Measurements from ENCODE around the gene MPC1.
A peak's percentile ranks its signal among the peaks of the same experiment; 100 is the strongest.

Gene MPC1

DNA sequence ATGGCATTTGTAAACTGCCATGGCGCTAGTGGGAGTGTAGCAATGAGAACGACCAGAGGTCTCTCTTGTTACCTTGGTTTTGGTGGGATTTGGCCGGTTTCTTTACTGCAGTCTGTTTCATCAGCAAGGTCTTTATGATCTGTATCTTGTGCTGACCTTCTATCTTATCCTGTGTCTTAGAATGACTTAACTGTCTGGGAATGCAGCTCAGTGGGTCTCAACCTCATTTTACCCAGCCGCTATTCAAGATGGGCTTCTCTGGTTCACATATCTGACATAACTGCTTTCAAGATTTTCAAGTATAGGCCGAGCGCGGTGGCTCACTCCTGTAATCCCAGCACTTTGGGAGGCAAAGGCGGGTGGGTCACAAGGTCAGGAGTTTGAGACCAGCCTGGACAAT, 38.5 kb downstream of the MPC1 start:
- DNase-seq (ENCODE audit: low spot score), result no peak

DNA sequence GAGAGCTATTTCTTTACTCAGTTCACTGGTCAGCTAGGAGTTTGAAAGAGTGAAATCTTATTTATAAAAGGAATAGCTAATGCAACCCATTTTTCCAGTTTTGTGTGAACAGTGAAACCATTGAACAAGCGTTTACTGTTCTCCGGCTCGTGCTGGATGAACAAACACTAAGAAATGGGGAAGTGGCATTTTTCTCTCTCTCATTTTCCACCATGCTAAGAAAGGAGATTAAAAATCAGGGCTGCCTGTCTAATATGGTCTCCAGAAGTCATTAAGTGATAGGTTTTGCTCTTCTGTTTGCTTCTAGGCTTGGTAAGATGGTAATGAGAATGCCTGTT, 39.6 kb downstream of the MPC1 start:
- no peak for DNase-seq (ENCODE audit: low spot score)

DNA sequence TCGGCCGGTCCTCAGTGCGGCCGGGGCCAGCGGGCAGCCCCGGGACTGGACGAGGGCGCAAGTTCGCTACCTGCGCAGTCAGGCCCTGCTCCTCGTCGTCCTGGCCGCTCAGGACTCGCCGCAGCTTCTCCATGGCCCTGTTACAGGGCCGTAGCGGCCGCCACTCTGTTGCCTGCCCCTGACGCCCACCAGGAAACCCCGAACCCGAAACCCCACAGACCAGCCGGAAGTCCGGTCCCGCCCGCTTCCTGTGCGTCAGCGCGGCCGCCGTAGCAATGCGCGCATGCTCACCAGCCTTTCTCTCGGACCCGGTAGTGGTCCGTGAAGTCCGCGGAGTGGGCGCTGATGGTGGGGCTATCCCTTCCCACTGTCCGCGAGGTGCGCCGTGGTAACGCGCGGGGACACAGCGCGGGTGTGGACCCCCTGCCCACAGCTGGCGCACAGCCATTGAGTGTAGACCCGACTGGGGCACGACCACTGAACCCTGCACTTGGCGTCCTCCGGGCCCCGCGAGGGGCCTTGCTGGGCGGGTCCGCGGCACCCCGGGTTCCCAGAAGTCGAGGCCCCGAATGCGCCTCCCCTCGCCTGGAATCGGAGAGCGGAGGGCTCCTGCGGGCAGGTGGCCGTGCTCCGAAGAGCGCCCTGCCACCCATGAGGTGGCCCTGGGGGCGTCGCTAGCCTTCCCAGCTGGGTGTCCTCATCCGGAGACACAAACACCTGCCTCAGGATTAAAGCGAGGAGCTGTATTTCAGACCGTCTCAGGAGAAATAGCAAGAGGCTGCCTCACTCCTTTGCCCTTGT, 40.2 kb downstream of the MPC1 start, which contains the start of gene SFT2D1:
SFT2D1 (minus strand) TSS at position 197 of the 801 bp plus-strand sequence; CDS start at position 133, 64 bp downstream.
- peak; percentile 93 for DNase-seq (ENCODE audit: low spot score)

DNA sequence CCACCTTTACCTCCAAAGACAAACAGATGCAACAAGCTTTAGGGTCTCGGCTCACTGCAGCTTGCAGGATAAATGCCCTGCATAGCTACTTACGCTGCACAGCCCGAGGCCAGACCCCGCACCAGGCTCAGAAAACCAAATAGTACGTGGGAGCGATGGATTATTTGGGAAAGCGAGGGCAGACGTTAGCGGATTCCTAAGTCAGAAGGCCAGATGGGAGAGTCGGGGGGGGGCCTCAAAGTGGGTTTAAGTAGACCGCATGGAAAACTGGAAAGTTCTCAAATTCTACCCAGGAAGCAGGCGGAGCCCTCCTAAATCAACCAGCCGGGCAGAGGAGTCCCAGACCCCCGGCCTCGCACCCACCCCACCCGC, 40.8 kb downstream of the MPC1 start:
- no peak for DNase-seq (ENCODE audit: low spot score)

DNA sequence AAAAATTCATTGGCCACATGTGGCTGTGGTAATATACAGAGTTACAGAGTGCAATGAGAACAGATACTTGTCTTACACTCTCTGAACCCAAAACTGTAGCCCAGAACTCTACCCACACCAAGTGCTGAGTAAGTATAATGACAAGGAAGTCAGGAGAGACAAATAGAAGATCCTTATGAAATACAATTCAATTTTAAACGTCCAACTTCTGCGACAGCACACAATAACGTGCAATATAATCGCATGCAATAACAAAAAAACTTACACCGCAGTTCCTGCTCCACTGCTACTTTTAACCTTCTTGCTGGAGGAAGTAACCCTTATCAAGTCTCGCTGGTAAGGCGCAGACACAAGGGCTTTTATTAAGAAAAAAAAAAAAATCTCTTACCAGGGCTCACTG, 41.3 kb downstream of the MPC1 start:
- no peak for DNase-seq (ENCODE audit: low spot score)

DNA sequence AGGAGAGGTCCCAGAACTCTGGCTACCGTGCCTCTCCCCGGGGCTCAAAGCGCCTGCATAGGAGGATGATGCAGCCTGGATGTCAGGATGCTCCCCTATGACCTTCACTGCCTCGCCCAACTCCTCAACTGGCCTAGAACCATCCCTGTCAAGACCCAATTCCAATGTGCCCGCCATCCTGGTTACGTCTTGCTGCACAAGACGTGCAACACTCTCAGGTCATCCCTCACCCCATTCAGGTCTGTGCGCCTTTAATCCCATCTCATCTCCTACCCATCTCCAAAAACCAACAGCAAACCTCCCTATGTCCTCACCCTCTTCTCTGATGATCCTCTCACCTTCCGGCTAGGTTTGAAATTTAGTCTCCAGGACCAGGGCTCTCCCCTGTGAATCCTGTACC, 43.9 kb downstream of the MPC1 start:
- no peak for DNase-seq (ENCODE audit: low spot score)

DNA sequence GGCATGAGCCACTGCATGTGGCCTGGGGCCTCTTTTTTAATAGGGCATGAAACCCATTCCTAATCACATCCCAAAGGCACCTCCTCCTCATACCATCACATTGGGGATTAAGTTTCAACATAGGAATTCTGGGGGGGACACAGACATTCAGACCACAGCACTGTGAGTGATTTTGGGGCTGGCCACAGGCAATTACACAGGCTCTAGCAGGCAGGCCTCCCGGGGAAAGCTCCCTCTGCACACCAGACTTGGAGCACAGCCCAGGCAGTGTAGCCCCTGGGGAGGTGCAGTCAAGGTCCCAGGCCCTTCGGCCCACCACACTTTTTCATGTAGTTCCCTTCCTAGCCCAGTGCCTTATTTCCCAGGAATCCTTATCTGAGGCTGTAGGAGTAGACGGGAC, 45.9 kb downstream of the MPC1 start:
- no peak for DNase-seq (ENCODE audit: low spot score)

DNA sequence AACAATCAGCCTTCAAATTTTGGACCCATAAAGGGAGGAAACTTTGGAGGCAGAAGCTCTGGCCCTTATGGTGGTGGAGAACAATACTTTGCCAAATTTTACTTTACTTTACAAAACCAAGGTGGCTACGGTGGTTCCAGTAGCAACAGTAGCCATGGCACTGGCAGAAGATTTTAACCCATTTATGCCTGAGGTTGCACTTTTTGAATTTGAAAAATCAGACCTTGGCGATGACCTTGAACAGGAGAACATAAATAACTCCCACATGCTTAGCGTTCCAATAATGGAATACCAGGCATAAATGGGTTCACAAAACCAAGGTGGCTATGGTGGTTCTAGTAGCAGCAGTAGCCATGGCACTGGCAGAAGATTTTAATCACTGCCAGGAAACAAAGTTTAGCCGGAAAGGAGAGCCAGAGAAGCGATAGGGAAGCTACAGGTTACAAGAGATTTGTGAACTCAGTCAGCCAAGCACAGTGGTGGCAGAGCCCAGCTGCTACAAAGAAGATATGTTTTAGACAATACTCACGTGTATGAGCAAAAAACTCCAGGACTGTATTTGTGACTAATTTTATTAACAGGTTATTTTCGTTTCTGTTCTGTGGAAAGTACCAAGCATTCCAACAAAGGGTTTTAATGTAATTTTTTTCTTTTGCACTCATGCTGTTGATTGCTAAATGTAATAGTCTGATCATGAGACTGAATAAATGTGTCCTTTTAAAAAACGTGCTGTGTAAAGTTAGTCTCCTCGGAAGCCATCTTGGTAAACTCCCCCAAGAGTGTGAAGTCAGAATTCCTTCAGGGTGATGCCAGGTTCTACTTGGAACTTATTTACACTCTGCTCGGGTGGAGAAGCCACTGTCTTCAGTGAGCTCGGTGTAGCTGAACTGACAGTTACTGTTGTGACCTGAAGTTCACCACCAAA, 47.1 kb downstream of the MPC1 start:
- no peak for DNase-seq (ENCODE audit: low spot score)

DNA sequence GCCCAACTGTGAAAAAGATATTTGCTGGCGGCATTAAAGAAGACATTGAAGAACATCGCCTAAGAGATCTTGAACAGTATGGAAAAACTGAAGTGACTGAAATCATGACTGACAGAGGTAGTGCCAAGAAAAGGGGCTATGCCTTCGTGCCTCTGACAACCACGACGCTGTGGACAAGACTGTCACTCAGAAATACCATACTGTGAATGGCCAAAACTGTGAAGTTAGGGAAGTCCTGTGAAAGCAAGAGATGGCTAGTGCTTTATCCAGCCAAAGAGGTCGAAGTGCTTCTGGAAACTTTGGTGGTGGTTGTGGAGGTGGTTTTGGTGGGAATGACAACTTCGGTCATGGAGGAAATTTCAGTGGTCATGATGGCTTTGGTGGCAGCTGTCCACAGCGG, 47.9 kb downstream of the MPC1 start:
- DNase-seq (ENCODE audit: low spot score), result no peak

DNA sequence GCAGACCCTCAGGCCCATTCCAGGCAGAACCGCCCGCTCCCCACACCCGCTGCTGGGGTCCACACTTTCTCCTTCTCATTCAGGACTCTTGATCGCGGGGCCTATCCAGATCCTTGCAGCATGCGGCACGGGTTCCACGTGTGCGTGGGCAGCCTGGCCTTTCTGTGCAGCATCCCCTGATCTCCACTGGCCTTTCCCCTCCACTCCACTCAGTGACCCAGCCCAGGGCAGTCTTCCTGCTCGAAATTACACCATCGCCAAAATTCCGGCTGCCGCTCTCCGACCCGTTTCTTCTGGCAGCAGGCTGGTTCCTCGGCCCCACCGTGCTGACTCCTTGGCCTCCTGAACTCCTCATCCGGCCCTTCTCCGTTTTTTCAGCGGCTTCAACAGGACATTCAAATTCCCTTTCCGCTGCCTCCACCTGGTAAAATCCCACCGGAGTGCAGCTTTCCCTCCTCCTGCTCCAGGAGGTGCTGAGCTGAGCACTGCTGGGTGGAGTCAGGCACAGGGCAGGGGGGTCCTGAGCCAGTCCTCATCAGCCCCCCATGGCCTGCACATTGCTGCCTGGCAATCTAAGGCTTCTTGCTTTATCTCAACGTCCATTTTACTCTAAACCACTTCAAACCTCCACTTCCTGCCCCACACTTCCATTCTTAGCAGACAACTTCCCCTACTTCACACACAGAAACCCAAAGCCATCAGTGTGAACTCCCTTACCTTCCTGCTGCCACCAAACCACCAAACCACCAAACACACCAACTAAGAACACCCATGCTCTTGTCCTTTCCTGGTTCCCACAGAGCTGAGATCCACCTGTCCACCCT, 49.4 kb downstream of the MPC1 start:
- DNase-seq (ENCODE audit: low spot score), result no peak

DNA sequence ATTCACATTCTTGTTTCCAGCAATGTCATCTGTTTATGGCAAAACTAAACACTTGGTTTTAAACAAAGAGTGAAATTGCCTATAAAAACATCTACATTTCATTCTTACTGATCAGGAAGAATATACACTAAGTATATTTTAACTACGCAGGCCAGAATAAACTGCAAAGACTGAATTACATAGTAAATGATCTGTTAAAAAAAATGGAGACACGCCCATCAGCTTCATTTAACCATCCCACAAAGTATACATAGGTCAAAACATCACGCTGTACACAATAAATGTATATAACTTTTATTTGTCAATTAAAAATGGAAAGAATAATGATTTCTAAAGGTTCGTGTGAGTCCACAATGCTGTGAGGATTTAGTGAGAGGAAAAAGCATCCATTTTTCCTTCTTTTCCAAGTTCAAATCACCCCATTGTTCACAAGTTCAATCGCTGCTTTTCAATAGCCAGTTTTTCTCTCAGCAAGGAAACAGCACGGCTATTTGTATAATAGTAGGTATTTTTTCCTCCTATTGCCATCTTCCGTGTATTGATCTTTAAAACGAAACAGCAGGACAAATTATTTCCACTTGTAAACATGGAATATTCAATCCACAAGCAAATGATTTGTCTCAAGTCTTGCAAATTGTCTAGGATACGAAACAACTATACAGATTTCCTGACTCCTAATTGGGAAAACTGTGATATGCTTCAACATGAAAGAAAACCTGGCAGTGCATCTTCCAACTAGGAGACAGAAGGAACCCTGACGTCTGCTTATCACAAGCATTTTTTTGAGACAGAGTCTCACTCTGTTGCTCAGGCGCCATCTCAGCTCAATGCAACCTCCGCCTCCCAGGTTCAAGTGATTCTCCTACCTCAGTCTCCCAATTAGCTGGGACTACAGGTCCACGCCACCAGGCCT, 51.0 kb downstream of the MPC1 start:
- DNase-seq (ENCODE audit: low spot score), result no peak

DNA sequence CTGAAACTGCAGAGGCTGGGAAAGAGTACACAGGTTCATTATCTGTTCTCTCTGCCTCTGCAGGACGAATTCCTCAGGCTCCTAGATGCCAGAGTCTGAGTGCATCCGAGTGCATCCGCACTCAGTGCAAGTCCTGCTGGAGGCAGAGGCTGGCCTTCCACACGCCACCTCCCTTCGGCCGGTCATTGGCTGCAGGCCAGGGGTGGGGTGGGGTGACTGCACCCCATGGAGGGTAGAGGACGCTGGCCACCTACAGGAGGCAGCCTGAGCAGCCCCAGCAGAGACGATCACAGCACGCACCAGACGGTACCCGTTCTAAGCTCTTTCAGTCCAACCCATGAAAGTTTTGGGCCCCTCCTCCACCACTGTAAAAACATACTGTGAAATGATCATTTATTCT, 52.1 kb downstream of the MPC1 start:
- peak; percentile 85 for DNase-seq (ENCODE audit: low spot score)

DNA sequence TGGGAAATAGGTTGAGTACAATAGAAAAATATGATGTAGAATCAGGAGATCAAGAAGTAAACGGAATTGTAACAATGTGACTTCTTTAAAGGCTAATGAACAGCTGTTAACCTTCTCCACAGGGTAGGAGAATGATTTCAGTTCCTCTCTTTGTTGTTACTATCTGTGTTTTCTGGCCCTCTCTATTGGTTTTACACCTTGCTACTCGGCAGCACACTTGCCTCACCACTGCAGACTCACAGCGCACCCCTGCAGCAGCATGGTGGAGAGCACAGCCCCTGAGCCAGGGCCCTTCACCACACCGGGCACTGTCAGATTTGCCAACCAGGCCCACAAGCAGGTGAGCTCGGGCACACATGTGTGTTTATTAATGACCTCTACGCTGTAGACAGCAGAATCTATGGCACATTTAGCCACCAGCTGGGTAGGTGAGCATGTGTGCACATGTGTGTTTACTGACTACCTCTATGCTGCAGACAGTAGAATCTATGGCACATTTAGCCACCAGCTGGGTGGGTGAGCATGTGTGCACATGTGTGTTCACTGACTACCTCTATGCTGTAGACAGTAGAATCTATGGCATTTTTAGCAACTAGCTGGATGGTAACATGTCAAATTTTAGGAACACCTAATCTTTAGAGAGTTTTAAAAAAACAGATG, 57.2 kb downstream of the MPC1 start:
- no peak for DNase-seq (ENCODE audit: low spot score)

DNA sequence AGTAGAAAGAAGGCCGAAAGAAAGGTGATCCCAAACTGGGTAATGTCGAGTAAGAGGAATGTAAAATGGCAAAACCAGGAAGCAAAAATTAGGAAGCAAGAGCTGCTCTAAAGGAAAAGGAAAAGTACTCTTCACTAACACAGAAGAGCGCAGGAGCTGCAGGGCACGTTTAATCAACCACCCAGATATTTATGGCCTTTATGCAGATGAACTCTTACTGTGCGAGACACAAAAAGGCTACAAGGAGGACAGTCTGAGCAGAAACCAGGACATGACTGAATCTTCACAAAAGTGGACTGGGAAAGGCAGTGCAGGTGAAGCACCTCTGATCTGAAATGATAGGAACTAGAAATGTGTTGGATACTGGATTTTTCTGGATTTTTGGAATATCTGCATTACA, 59.3 kb downstream of the MPC1 start:
- no peak for DNase-seq (ENCODE audit: low spot score)

DNA sequence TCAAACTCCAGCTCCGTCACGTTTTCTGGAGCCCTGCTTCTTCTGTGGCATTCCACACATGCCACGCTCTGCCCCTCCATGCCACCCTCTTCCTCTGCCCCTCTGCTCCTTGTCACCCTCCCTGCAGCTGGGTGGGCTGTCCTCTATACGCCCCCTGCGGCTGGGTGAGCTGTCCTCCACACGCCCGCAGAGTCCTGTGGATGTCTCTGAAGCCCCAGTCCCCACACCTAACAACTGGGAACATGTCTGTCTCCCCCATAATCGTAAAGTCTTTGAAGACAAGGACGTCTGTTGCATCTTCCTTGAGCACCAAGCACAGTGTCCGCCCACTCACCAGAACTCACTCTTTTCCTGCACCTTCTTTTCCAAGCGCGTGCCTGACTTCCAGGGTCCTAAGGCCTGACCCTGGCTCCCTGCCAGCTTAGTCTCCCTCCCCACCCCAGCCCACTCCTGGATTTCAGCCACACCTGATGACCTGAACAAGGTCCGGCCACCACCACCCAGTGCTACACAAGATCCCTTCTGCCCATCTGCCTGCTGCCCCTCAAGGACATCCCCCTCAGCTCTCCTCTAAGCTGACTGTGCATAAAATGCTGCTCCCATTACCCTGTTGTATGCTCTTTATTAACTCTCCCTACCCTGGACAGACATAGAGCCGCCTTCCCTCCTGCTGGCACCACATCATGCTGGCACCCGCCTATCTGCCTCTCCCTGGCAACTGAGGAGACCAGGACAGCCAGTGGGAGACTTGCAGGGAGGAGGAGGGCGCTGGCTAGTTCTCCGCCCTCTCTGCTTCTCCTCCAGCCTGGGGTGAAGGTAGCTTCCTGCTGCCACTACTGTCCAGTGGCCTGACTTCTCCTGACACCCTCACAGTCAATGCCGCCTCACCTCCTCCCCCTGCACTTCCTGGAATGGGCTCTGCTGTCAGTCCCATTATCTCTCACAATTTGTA, 63.8 kb downstream of the MPC1 start:
- DNase-seq (ENCODE audit: low spot score), result peak; percentile 49

DNA sequence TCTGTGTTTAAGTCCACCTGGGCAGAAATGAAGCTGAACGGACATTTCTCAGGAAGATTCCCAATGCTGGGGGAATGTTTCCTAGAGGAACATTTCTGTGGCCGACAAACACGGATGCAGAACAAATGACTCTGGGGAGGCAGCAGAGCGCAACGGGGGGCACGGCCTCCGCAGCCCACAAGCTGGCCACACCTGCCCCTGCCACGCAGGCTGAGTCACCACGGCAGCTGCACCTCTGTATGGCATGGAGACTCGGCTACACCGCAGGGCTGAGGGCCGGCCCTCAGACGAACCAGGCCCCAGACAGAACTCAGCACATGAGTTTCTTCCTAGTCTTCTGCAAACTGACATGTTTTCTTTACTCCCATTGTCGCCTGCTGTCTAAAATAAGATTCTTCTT, 64.5 kb downstream of the MPC1 start:
- DNase-seq (ENCODE audit: low spot score), result peak; percentile 44

DNA sequence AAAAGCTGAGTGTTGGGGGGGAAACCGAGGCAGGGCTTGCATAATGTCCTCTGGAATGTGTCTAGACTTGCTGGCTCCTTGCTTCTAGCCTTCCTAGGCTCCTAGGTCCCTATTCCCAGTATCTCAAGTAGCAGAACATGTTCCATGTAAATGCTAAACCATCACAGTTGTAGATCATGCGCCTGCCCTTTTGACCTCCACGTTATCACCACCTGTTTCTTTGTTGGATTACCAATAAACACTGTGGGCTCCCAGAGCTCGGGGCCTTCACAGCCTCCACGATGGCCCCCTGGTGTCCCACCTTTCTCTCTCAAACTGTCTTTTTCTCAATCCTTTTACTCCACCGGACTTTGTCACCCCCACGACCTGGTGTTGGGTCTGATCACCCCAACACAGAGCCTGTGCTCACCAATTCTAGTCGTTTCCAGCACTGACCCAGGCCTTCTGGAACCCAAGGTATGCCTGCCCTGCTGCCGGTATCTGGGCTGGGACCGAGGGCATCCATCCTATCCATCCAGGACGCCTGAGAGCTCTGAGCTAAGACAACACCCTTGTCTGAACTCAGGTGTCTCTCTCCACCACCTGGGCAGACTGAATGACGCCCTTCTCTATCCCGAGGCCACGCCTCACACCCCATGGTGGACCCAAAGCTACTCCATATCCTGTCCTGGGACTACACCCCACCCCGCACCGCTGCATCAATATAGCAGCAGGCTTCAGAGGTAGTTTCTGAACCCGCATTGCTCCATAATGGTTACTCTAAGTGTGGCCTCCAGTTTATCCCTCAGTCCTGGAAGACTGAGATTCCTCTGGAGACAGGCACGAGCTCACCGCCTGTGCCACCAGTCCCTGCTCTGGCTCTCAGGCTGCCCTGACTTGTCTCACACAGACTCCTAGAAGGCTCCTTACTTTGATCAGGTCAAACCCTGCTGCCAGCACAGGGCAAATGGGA, 65.2 kb downstream of the MPC1 start:
- no peak for DNase-seq (ENCODE audit: low spot score)

DNA sequence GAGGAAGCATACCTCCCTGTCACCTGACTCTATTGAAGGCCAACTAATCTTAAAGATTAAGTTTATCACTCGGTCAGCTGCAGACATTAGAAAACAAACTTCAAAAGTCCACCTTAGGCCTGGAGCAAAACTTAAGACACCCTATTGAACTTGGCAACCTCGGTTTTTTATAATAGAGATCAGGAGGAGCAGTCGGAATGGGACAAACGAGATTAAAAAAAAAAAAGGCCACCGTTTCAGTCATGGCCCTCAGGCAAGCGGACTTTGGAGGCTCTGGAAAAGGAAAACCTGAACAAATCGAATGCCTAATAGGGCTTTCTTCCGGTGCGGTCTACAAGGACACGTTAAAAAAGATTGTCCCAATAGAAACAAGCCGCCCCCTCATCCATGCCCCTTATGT, 67.3 kb downstream of the MPC1 start:
- DNase-seq (ENCODE audit: low spot score), result no peak
